AG08395 (cell line): ENCODE results near the gene MCCC1.
"Not testable (repeated sequence)": the region's sequence is repeated elsewhere in the genome, so short reads cannot be mapped to it uniquely, and the experiment has no call there.

Source experiments
- DNase-seq: peaks from one replicate; pipeline ENCODE4 v3.0.0; 2012; ENCODE audit warnings: mixed read lengths, low spot score

MCCC1 gene

DNA sequence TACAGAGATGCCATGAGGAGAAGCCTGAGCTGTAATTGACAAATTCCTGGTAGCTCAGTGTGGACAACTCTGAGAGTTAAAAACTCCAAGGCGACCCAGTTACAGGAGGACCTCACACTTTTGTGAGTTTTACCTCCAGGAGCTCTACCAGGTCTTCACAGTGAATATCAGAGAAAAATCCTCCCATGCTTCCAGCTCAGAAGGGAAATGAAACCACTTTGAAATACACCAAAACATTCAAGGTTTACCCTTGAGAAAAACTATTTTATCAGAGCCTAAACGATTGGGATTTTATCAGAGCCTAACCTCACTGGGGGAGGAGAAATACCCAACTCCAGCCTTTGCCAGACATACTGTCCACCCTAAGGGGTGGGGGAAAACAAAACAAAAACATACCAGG lies 52.4 kb downstream of the MCCC1 start:
- DNase-seq = no peak

DNA sequence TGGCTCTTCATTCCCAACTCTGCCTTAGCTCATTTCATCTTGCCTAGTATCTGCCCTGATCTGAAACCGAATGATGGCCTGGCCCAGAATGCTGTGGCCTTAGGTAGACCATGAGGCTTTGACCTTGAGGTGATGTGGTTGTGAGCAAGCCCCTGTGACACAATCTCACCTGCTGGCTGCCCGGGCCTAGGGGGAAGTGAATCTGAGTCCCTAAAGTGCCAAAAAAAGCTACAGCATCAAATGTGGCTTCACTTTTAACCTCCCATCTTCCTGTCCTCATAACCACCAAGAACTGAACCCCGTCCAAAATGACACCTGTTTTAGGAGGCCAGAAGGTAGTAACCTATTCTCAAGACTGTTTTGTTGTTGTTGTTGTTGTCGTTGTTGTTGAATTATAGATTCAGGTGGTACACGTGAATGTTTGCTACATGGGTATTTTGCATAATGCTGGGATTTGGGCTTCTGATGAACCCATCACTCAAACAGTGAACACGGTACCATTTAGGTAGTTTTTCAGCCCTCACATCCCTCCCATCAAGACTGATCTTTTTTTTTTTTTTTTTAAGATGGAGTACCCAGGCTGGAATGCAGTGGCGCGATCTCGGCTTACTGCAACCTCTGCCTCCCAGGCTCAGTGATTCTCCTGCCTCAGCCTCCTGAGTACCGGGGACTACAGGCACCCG lies 54.6 kb downstream of the MCCC1 start:
- no peak for DNase-seq

DNA sequence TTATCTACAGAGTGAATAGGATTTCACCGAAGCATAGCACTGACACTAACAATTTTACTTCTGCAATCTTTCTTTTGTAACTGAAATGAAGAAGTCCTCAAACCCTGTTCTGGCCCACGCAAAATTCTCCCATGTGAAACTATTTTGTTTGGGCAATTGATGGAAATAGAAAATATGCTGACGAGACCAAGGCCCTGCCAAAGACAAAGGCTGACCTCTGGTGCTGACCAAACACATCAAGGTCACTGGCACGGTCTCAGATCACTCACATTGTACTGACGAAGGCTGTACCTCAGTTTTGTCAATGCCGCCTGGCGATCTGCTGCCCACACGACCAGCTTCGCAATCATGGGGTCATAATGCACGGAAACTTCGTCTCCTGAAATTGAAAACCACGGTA lies 60.5 kb downstream of the MCCC1 start:
- no peak for DNase-seq

DNA sequence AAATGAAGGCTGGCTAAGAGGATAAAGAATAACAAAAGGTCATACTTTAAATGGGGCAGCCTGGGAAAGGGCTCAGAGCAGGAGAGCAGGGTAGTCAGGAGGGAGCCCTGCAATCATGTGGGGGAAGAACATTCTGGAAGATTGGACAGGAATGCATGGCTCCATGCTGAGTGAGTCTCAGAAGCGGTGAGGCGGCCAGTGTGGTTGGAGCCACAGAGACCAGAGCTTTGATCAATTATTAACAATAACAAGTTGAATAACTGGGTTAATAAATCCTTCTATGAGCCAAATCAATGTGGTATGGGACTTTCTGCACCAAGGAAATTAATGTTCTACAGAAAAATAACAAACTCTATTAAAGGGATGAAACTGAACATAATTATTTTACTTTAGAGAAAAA lies 61.1 kb downstream of the MCCC1 start:
- no peak for DNase-seq

DNA sequence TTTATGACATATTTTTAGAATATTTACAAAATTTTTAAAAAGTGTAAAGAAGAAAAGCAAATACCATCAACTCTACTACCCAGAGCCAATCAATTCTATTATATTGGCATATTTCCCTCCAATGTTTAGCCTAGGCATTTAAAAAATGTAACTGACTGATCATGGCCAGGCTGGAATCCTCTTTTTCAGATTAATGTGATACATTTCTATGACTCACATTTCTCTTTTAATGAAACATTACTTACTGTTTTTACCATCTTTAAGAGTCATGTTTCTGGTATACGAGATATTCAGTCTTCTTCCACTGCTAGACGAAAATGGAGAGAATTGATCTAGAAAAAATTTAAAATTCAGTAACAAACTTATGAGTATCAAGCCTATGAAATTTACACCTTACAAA lies 65.5 kb downstream of the MCCC1 start:
- DNase-seq = peak; percentile 48

DNA sequence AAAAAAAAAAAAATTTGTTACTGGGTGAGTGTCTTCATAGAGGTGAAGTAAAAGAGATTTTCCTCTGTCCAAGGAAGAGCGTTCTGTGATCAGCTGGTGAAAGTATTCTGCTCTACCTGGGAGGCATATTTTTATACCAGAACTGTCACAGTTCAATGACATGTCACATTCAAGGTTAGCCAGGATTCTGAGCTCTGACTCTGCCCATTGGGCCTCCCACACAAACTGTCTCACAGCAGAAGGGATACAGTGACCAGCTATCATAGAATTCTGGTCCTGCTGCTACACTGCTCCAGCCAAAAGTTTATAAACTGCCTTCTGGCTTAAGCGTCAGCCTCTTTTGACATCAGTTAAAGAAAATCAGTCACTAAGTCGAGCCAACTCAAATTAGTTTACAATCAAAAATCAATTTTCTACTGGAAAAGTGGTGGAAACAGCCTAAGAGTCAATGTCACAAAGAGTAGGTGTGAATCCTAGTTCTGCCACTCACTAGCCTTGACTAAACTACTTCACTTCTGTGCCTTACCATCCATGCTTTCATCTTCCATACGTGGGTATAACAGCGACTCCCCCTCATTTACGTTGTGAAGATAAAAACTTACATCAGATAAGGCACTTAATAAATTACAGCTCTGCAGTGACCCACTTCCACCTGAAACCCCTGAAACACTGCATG lies 66.3 kb downstream of the MCCC1 start:
- DNase-seq = no peak

DNA sequence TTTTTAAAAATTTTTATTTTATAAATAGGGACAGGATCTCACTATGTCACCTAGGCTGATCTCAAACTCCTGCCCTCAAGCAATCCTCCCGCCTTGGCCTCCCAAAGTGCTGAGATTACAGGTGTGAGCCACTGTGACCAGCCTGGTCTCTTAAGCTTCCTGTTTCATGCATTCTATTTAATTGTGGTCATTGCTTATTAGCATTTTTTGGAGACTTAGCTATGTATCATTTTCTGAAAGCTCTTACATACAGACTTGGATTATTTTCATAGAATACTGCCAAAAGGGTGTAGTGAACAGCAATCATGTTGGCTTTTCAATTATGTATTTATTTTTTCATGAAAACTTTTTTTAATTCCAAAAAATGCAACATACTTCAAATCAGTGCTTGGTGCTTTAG lies 67.5 kb downstream of the MCCC1 start:
- DNase-seq = no peak

DNA sequence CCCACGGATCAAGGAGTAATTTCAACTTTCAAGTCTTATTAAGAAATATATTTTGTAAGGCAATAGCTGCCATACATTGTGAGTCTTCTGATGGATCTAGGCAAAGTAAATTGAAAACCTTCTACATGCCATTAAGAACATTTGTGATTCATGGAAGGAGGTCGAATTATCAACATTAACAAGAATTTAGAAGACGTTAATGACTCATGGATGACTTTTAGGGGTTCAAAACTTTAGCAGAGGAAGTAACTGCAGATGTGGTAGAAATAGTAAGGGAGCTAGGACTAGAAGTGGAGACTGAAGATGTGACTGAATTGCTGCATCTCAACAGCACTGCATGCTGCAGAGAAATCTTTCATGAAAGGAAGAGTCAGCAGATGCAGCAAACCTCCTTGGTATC lies 70.9 kb downstream of the MCCC1 start:
- no peak for DNase-seq

DNA sequence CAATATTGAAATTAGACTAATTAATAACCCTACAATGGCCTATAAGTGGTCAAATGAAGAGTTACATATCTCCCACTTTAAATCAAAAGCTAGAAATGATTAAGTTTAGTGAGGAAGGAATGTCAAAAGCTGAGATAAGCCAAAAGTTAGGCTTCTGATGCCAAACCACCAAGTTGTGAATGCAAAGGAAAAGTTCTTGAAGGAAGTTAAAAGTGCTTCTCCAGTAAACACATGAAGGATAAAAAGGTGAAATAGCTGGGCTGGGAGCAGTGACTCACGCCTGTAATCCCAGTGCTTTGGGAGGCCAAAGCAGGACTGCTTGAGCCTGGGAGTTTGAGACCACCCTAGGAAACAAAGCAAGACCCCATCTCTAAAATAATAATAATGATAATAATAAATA lies 72.0 kb downstream of the MCCC1 start:
- DNase-seq = no peak

DNA sequence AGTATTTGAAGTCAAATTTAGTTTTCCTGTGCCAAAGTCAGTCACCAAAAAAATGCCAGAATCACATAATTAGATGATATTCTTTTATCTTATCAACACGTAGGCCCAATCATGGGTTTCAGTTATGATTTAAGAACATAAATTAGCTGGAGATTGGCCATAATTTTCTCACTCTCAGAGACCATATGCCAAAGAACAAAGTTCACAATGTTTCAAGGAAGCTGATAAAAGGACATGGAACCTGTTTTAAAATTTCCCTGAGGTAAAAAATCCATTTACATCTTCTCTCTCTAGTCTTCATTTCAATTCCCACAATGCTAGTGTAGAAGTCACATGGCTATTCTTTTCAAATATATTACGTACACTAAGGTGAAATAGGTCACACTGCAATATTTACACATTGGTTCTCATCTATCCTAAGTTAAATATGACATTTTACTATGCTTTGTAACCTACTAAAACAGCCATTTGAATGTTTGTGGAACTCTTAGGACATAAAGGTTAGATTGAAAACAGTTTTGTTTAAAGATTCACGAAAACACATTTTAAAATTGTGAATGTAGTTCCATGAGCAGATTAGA lies 76.3 kb downstream of the MCCC1 start:
- DNase-seq = no peak

DNA sequence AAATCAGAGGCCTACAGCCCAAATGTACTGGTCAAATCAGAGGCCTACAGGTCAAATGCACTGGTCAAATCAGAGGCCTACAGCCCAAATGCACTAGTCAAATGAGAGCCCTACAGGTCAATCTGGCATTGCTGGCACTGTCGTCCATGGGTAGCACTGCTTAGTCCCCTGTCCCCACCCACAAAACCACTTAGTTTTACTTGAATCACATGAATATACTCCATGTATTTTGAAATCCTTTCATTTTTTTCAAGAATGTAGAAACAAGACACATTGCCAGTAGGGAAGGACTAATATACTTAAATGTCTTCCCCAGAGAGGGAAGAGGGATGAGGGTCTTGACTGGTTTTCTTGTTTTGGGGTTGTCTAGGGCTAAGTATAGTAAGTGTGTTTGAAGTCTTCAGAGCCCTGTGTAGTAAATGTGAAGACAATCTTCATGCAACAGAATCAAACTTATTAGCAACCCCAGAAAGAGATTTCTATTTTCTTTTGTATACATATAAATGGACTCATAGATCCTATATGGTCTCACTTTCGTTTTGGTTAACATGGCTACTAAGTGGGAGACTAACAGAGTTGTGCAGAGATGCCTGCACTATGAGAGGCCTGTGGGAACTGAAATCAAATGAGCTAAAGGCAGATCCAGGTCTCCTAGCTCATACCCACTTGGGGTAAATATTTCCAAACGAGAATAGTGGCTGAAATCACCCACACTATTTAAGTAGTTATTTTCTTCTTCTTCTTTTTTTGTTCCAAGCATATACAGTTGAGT lies 80.7 kb downstream of the MCCC1 start:
- DNase-seq = no peak

DNA sequence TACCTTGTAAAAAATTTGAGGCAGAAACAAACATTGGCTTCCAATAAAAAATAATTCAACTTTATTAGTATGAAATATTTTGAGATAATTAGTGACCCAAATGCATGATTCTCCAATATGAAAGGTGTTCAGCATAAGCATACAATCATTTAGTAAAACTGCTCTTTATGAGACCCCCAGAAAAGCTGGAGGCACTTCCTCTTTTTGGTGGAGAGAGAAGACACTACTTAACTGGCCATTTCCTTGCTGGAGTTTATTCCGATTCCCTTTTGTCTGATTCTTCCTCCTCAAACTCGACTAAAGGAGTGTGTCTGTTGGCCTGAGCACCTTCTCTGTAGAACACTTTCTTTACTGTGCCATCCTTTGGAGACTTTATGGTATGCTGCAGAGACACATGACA lies 84.1 kb downstream of the MCCC1 start:
- no peak for DNase-seq

DNA sequence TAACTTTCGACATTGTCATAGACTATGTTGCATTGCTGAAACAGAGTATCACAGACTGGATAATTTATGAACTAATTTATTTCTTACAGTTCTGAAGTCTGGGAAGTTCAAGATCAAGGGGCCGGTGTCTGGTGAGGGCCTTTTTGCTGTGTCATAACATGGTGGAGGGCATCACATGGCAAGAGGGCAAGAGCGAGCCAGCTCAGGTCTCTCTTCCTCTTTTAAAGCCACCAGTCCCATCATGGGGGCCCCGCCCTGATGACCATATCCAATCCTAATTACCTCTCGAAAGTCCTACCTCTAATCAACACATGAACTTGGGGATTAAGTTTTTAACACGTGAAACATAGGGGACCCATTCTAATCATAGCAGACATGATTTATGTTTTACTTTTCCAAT lies 85.4 kb downstream of the MCCC1 start:
- no peak for DNase-seq

DNA sequence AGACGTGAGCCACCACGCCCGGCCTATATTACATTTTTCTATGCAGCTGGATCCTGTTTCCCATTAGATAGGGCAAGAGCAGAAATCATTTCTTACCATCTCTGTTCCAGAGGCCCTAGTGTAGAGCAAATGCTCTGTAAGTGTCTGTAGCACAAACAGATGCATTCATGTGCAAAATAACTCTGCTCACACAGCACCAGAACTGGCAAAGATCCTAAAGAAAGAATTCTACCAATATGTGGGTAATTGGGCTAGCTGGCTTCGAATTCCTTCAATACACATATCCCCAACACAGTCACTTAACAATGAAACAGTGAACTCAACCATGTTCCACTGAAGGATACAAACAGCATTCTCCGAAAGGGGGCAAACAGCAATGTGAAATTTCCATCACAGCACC lies 86.2 kb downstream of the MCCC1 start:
- no peak for DNase-seq

DNA sequence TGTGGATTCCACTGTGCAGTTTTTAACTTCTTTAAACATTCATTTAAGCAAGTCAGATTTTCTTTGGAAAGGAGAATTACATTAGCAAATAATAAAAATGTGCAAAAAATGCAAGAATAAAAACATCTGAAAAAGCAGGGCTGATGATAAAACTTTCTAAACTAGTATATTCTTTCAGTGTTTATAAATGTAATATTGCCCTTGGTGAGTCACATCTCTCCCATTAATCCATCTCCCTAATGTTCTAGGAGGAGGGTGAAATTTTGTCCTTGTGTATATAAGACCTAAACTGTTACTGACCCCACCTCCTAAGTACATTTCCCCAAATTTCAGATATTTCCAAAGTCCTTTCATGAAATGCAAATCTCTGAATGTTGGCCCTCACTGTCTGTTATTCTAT lies 90.5 kb downstream of the MCCC1 start:
- DNase-seq = no peak

DNA sequence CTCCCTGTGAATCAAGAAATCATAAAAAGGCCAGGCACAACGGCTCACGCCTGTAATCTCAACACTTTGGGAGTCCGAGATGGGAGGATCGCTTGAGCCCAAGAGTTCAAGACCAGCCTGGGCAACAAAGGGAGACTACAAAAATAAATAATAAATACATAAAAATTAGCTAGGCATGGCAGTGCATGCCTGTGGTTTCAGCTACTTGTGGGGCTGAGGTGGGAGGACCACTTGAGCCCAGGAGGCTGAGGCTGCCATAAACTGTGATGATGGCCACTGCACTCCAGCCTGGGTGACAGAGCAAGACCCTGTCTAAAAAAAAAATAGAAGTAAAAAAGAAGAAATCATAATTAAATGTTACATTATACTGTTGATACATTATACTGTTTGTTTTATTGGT lies 91.0 kb downstream of the MCCC1 start:
- no peak for DNase-seq

DNA sequence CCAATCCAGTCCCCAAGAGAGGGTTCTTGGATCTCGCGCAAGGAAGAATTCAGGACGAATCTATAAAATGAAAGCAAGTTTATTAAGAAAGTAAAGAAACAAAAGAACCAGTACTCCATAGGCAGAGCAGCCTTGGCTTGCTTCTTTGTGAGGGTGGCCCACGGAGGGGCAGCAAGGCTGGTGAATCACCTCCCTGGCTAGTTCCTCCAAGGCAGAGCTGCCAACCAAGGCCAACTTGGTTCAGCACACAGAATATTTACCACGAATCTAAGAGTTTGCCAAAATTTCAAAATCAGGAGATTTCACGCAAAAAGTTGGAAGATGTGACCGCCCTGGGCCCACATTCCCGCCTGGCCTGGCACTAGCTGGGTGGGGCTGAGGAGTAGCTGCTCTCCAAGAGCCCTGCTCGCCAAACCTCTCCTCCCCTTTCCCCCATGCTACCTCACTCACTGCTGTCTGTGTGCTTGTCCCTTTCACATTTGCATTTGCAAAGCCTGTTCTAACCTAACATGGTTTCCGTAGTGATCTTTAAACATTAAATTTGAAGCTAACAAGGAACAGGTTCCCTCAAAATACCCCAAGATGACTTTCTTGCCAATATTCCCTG lies 92.8 kb downstream of the MCCC1 start:
- DNase-seq = no peak

DNA sequence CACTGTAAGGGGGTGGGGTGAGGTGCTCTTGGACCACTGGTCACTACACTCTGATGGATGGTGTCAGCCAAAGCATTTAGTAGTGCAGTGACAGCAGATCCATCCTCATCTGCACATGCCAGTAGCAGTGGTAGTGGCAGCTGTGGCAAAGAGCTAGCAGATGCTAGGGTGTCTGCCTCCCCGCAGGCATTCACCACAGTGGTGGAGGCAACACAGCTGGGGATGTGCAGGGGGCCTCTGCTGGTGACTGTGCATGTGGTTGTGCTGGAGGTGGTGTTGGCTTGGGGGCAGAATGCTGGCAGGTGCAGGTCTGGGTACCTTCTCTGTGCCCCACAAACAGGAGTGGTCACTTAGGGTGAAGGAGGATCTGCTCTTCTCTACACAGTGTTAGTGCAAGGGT lies 99.5 kb downstream of the MCCC1 start:
- no peak for DNase-seq

DNA sequence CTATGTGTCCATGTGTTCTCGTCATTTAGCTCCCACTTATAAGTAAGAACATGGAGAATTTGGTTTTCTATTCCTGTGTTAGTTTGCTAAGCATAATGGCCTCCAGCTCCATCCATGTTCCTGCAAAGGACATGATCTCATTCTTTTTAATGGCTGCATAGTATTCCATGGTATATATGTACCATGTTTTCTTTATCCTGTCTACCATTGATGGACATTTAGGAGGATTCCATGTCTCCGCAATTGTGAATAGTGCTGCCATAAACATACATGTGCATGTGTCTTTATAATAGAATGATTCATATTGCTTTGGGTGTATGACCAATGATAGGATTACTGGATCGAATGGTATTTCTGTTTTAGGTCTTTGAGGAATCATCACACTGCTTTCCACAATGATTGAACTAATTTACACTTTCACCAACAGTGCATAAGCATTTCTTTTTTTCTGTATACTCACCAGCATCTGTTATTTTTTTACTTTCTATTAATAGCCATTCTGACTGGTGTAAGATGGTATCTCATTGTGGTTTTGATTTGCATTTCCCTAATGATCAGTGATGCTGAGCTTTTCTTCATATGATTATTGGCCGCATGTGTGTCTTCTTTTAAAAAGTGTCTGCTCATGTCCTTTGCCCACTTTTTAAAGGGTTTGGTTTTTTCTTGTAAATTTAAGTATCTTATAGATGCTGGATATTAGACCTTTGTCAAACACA lies 105.7 kb downstream of the MCCC1 start:
- DNase-seq = not testable (repeated sequence)

DNA sequence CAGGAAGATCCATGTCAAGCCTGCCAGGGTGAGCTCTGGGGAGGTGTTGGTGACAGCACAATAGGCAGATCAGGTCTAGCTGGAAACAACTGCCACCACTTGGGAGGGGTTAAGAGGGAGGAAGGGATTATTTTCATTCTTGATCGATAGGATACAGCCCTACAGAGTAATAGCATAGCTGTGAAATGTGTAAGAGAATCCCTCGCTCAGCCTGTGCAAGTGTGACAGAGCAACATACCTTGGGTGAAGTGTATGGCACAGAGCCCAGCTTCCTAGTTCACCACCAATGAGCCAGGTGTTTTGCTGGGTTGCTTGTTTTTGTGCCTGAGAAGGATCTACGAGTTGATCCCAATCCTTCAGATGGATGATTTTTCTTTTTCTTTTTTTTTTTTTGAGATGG lies 109.7 kb downstream of the MCCC1 start:
- DNase-seq = no peak

DNA sequence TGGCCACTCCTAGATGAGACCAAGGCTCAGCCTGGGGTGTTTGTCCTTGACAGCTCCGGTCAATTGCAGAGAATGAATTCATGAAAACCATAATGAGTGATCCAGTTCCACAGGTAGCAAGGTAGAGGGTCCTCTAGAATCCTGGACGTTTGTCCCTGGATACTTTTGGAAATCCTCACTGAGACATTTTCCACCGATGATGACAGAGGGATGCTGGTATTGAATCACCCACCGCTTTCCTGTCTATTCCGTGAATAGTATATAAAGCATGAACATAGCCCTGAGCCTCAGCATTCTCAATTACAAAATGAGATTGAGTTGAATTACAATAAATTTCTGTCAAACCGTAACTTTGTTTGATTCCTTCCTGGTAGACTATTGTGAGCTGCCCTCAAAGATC lies 113.3 kb downstream of the MCCC1 start:
- DNase-seq = no peak

DNA sequence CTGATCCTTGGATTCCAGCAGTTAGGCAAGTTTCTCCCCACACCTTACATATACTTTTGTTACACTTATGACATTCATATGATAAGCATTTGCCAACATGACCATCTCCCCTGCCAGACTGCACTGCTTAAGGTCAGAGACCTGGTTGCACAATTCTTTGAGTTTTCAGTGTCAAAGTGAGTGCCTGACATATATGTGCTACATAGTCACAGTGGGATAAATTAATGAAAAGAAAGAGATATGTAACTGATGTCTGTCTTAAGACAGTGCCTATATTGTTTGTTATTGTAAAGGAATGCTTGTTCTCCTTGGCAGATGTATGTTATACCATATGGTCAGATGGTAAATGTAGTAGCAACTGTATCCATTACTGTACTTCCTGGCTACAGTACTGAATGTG lies 115.4 kb downstream of the MCCC1 start:
- no peak for DNase-seq
